Tibial nerve (tissue), 3 donors: ENCODE results near the gene SLC2A9.

Experiments
- EP300 ChIP-seq, 2 donors: sonication (generic); formaldehyde crosslinking; IDR thresholded peaks; one replicate each; pipeline ENCODE4 v1.6.1; 2017; ENCODE audit warnings: antibody characterized with exemption in 2 of 2, mild to moderate bottlenecking in 1 of 2
- POLR2A ChIP-seq, 2 donors: fragments of 450-650 bp; IDR thresholded peaks; one replicate each; pipeline ENCODE4 v1.6.1; 2017; ENCODE audit warnings: antibody characterized with exemption in 2 of 2, mild to moderate bottlenecking in 2 of 2, moderate library complexity in 2 of 2

DNA sequence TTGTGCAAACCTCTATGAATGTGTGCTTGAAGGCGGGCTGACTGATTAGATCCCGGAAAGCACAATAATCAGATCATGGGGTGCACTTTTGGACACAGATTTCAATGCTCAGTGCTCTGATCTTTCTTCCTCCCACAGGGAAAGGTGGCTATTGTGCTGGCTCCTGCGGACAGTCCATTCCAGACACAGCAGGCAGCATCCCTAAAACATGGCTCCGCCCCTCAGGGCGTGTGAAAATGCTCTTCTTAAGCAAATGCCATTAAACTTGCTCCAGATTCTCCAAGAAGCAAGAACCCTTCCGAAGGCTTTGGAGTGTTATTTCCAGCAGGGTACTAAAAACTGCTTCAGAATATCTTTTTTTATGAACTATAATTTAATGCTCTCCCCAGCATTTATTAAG is 100.0 kb downstream of the SLC2A9 start:
- TF ChIP-seq POLR2A (IDR thresholded peaks at IDR 0.05) (no peak), EP300 (IDR thresholded peaks at IDR 0.05) (no peak)
